Fibroblast of villous mesenchyme (primary cell): ENCODE results near the gene COL27A1. TPM values are rescaled to one million over a fixed set of nuclear protein-coding genes. Genes with fewer than 3 reads are reported as not detected.

ENCODE experiments used
- DNase-seq: peaks from one replicate; pipeline ENCODE4 v3.0.0-alpha.2; 2010; ENCODE audit warnings: low read depth
- H3K4me3 ChIP-seq: 2 replicates; pipeline ENCODE4 v1.5.1; 2011; ENCODE audit warnings: low read depth, mild to moderate bottlenecking, low read length
- CTCF ChIP-seq: IDR thresholded peaks from 2 replicates; pipeline ENCODE4 v1.5.1; 2012; ENCODE audit warnings: low read depth, mild to moderate bottlenecking, low read length; ENCODE audit not compliant: insufficient read depth
- total RNA-seq: library from RNA; depleted of rRNA; stranded (reverse); fragments of >200 nt; gene quantifications from 2 replicates; pipeline ENCODE4 v1.2.3, GENCODE V29; 2012

COL27A1 gene
- total RNA-seq, 1 donor, result 23.3 TPM

GRCh38 chr9:114139071-114139470, 16.3 kb upstream of the COL27A1 start:
- no peak for TF ChIP-seq CTCF
- no peak overlapping the region for H3K4me3 ChIP-seq
- peak; percentile 59 for DNase-seq

- no peak overlapping the region for H3K4me3 ChIP-seq
- TF ChIP-seq CTCF, result no peak
- no peak for DNase-seq
Measured at GRCh38 chr9:114140401-114140800, 14.9 kb upstream of the COL27A1 start.

- DNase-seq, result no peak
- no peak overlapping the region for H3K4me3 ChIP-seq
- no peak for TF ChIP-seq CTCF
Measured at GRCh38 chr9:114140850-114141249, 14.5 kb upstream of the COL27A1 start.

- TF ChIP-seq CTCF, result no peak
- peak; percentile 67 for DNase-seq
- H3K4me3 ChIP-seq, result no peak overlapping the region
Measured at GRCh38 chr9:114141553-114142402, 13.6 kb upstream of the COL27A1 start.

- H3K4me3 ChIP-seq, result no peak overlapping the region
- no peak for TF ChIP-seq CTCF
- no peak for DNase-seq
Measured at GRCh38 chr9:114143234-114143633, 12.1 kb upstream of the COL27A1 start.

- DNase-seq, result no peak
- no peak overlapping the region for H3K4me3 ChIP-seq
- TF ChIP-seq CTCF, result no peak
Measured at GRCh38 chr9:114146735-114147134, 8.6 kb upstream of the COL27A1 start.

- H3K4me3 ChIP-seq, result no peak overlapping the region
- DNase-seq, result no peak
- no peak for TF ChIP-seq CTCF
Measured at GRCh38 chr9:114149181-114149580, 6.2 kb upstream of the COL27A1 start.
